ENCODE data around the gene FAM204A.

DNA sequence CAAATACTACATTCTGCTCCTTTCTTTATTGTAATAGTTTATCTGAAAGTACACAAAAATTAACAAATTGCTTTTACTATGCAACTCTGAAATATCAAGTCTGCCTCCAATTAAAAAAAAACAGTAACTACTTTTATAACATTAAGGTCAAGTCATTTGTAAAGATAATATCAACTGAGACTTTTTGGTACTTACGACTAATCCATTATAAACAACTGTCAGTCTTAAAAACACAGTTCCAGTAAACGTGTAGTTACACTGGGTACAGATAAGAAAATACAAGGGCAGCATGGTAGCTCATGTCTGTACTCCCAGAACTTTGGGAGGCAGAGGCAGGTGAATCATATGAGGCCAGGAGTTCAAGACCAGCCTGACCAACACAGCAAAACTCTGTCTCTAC is 32.2 kb downstream of the FAM204A start:
- TF ChIP-seq, protein P1, sequence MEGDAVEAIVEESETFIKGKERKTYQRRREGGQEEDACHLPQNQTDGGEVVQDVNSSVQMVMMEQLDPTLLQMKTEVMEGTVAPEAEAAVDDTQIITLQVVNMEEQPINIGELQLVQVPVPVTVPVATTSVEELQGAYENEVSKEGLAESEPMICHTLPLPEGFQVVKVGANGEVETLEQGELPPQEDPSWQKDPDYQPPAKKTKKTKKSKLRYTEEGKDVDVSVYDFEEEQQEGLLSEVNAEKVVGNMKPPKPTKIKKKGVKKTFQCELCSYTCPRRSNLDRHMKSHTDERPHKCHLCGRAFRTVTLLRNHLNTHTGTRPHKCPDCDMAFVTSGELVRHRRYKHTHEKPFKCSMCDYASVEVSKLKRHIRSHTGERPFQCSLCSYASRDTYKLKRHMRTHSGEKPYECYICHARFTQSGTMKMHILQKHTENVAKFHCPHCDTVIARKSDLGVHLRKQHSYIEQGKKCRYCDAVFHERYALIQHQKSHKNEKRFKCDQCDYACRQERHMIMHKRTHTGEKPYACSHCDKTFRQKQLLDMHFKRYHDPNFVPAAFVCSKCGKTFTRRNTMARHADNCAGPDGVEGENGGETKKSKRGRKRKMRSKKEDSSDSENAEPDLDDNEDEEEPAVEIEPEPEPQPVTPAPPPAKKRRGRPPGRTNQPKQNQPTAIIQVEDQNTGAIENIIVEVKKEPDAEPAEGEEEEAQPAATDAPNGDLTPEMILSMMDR (IDR thresholded peaks at IDR 0.05; ENCODE audit: low read depth, low read length, poor library complexity, severe bottlenecking) = no peak
- TF ChIP-seq EZH2phosphoT487 (IDR thresholded peaks at IDR 0.05; ENCODE audit: borderline replicate concordance, low read length) = no peak
